ENCODE measurements around the gene TERF2IP.
A peak's percentile ranks its signal among the peaks of the same experiment; 100 is the strongest.

The TERF2IP gene

GRCh38 chr16:75647492-75648264 is at the start of gene TERF2IP, which contains the start of gene KARS1:
TERF2IP (plus strand) TSS chr16:75647773; CDS start chr16:75647883, 110 bp downstream.
KARS1 (minus strand) TSS chr16:75647665; CDS start chr16:75647639, 26 bp downstream.
- peak; percentile 94 for DNase-seq (ENCODE audit: low read depth)

GRCh38 chr16:75599452-75600277 is 47.9 kb upstream of the TERF2IP start:
- no peak for DNase-seq (ENCODE audit: low read depth)

GRCh38 chr16:75603241-75603640 is 44.3 kb upstream of the TERF2IP start:
- no peak for DNase-seq (ENCODE audit: low read depth)

- no peak for DNase-seq (ENCODE audit: low read depth)
Observed at GRCh38 chr16:75606507-75606906, 41.1 kb upstream of the TERF2IP start.

GRCh38 chr16:75614066-75614897 is 33.3 kb upstream of the TERF2IP start:
- no peak for DNase-seq (ENCODE audit: low read depth)

GRCh38 chr16:75615619-75616018 is 32.0 kb upstream of the TERF2IP start:
- DNase-seq (ENCODE audit: low read depth) = no peak

- no peak for DNase-seq (ENCODE audit: low read depth)
Observed at GRCh38 chr16:75616521-75617010, 31.0 kb upstream of the TERF2IP start.

- DNase-seq (ENCODE audit: low read depth) = no peak
Observed at GRCh38 chr16:75617121-75617520, 30.5 kb upstream of the TERF2IP start.

GRCh38 chr16:75618780-75619179 is 28.8 kb upstream of the TERF2IP start:
- no peak for DNase-seq (ENCODE audit: low read depth)

GRCh38 chr16:75620326-75621169 is 27.0 kb upstream of the TERF2IP start:
- no peak for DNase-seq (ENCODE audit: low read depth)

- DNase-seq (ENCODE audit: low read depth) = no peak
Observed at GRCh38 chr16:75621170-75621477, 26.4 kb upstream of the TERF2IP start.

- DNase-seq (ENCODE audit: low read depth) = peak; percentile 95
Observed at GRCh38 chr16:75622761-75623605, 24.6 kb upstream of the TERF2IP start, which contains the start of gene ADAT1. ADAT1 (minus strand) TSS chr16:75623281; CDS start chr16:75620799, 2,482 bp downstream.

GRCh38 chr16:75624921-75625334 is 22.6 kb upstream of the TERF2IP start:
- DNase-seq (ENCODE audit: low read depth) = no peak

- DNase-seq (ENCODE audit: low read depth) = no peak
Observed at GRCh38 chr16:75626806-75627205, 20.8 kb upstream of the TERF2IP start.

GRCh38 chr16:75627851-75628250 is 19.7 kb upstream of the TERF2IP start:
- no peak for DNase-seq (ENCODE audit: low read depth)

- no peak for DNase-seq (ENCODE audit: low read depth)
Observed at GRCh38 chr16:75628351-75628750, 19.2 kb upstream of the TERF2IP start.

GRCh38 chr16:75629132-75629531 is 18.4 kb upstream of the TERF2IP start:
- no peak for DNase-seq (ENCODE audit: low read depth)

GRCh38 chr16:75630052-75630451 is 17.5 kb upstream of the TERF2IP start:
- no peak for DNase-seq (ENCODE audit: low read depth)

- no peak for DNase-seq (ENCODE audit: low read depth)
Observed at GRCh38 chr16:75632857-75633256, 14.7 kb upstream of the TERF2IP start.

GRCh38 chr16:75635036-75635435 is 12.5 kb upstream of the TERF2IP start:
- no peak for DNase-seq (ENCODE audit: low read depth)
